Choroid plexus epithelial cell (primary cell): ENCODE data around the gene AHRR.
"Not testable (repeated sequence)": the region's sequence is repeated elsewhere in the genome, so short reads cannot be mapped to it uniquely, and the experiment has no call there.

Experiments
- DNase-seq: peaks from one replicate; pipeline ENCODE4 v3.0.0-alpha.2; 2010; ENCODE audit warnings: low read depth
- H3K4me3 ChIP-seq: 2 replicates; pipeline ENCODE4 v1.5.1; 2011; ENCODE audit warnings: low read depth, mild to moderate bottlenecking, control low read depth, low read length, moderate library complexity
- TF ChIP-seq, protein P1 (sequence below): conservative IDR thresholded peaks from 2 replicates; pipeline ENCODE4 v1.5.1; 2011; ENCODE audit warnings: low read depth, mild to moderate bottlenecking, control low read depth, inconsistent platforms, low read length, moderate library complexity

AHRR gene

DNA sequence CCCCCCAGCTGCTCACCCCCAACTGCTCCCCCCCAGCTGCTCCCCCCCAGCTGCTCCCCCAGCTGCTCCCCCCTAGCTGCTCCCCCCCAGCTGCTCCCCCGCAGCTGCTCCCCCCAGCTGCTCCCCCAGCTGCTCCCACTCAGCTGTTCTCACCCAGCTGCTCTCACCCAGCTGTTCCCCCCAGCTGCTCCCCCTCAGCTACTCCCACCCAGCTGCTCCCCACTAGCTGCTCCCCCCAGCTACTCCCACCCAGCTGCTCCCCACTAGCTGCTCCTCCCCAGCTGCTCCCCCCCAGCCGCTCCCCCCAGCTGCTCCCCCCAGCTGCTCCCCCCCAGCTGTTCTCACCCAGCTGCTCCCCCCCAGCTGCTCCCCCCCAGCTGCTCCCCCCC is 22.8 kb upstream of the AHRR start:
- DNase-seq, result no peak
- H3K4me3 ChIP-seq, result no peak overlapping the region
- TF ChIP-seq, protein P1, sequence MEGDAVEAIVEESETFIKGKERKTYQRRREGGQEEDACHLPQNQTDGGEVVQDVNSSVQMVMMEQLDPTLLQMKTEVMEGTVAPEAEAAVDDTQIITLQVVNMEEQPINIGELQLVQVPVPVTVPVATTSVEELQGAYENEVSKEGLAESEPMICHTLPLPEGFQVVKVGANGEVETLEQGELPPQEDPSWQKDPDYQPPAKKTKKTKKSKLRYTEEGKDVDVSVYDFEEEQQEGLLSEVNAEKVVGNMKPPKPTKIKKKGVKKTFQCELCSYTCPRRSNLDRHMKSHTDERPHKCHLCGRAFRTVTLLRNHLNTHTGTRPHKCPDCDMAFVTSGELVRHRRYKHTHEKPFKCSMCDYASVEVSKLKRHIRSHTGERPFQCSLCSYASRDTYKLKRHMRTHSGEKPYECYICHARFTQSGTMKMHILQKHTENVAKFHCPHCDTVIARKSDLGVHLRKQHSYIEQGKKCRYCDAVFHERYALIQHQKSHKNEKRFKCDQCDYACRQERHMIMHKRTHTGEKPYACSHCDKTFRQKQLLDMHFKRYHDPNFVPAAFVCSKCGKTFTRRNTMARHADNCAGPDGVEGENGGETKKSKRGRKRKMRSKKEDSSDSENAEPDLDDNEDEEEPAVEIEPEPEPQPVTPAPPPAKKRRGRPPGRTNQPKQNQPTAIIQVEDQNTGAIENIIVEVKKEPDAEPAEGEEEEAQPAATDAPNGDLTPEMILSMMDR, result no peak

DNA sequence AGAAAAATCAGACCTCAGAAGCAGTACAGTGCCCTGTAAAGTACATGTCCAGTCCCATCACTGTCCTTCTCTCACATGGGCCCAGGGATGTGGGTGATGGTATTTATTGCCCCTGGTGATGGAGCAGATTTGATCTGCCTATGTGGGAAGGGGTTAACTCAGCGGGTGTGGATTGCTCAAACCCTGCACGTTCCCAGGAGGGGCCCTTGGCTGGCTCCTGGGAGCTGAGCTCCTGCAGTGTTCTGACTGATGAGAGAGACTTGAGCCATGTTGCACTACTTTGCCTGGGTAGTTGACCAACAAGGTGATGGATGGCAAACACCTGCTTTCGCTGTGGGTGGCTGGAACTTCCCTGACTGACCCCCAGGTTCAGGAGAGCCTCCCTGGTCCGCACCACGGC is 21.6 kb upstream of the AHRR start:
- not testable (repeated sequence) for H3K4me3 ChIP-seq, DNase-seq

DNA sequence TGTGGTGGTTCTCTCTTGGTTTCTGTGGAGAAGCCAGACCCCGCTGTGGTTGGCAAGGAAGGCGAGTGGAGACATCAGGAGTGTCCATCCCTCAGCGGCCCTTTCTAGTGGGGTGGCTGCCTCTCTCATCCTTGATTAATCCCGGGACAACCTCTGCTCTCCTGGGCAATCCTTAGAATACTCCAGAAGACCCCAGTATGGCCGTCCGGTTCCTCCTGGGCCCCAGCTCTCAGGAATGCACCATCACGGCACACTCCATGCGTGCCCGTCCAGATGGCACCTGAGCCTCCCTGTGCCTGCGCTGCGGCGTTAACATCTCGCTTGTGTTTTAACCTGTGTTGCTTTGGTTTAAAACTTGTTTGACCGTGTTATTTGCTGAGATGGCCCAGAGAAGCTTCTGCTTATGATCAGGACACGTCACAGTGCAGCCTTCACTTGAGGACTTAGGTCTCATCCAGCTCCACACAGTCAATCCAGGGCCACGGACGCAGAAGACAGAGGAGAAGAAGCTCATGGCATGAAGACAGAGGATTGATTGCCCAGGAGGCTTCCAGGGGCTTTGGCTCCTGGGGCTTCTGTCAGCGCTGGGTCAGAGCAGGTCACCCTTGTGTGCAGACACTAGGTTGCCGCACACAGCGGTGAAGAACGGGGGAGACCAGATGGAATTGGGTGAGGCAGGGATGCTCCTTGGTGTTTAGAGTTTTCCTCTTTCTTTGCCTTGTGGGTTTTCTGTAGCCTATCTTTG is 20.7 kb upstream of the AHRR start:
- not testable (repeated sequence) for DNase-seq, H3K4me3 ChIP-seq

DNA sequence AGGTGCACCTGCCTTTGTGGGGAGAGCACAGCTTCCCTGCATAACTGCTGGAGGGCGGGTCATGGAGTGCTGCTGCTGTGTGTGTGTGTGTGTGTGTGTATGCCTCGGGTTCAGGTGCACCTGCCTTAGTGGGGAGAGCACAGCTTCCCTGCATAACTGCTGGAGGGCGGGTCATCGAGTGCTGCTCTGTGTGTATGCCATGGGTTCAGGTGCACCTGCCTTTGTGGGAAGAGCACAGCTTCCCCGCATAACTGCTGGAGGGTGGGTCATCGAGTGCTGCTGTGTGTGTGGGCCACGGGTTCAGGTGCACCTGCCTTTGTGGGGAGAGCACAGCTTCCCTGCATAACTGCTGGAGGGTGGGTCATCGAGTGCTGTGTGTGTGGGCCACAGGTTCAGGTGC is 19.1 kb upstream of the AHRR start:
- DNase-seq, H3K4me3 ChIP-seq: not testable (repeated sequence)

DNA sequence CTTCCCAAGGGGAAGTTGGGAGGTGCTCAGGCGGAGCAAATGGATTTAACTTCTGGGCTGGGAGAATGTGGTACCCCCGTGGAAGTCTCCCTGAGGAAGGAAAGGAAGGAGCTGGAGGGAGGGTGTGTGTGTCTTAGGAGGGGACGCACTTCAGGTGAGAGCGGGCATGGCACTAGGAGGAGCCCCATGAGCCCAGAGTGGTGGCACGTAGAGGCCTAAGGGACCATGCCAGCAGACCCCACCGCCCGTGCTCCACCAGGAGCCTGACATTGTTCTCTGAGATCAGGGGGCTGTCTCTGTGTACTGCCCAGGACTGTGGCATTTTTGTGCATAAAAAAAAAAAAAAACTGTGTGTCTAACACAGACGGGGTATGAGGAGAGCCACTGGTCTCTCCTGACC is 18.5 kb upstream of the AHRR start:
- no peak for DNase-seq
- TF ChIP-seq, protein P1, result no peak
- H3K4me3 ChIP-seq, result no peak overlapping the region

DNA sequence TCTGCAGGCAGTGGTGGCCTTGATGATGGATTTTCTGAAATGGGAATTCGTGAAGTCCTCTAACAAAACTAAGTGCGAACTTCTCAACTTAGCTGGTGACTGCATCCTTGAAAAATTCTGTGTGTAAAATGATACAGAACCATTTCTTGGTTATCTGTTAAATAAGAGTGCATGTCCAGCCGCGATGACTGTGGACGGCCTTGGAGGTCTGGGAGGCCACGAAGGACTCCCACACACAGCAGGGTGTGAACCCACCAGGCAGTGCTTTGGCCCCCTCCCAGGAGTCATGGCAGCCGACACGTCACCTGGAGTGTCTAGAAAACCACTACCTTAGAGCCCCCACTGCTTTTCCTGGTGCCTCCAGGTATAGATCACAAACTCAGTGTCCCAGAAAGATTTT is 17.8 kb upstream of the AHRR start:
- DNase-seq, H3K4me3 ChIP-seq: not testable (repeated sequence)

DNA sequence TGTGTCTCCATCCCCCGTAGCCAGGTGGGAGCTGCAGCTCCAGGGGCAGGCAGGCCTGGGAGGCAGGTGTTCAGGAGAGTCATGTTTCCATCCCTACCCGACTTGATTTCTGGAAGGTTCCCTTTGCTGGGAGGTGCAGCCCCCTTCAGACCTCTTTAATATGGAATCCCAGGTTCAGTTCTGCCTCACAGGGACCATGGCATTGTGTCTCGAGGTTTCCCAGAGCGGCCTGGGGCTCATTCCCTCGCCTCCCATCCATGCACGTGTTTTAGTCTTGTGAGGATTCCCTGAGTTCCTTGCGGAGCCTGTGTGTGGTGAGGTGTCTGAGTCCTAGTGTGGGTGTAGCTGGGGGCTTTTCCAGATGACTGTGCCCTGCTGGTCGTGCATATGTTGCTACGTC is 16.5 kb upstream of the AHRR start:
- no peak for DNase-seq
- H3K4me3 ChIP-seq, result no peak overlapping the region
- TF ChIP-seq, protein P1, result no peak

DNA sequence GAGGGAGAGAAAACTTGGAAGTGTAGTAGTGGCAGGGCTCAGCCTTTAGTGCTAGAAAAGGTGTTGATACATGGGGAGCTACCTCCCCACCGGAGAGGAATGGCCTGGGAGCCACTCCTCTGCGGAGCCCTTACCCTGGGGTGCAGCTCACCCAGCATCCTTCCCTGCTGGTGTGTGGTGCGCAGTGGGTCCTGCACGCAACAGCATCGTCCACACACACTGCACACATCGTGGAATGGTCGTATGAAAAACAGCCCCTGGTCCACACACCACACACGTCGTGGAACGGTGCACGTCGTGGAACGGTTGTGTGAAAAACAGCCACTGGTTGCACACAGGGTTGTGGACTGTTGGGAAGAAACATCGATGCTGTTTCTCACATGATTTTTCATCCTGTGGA is 16.1 kb upstream of the AHRR start:
- H3K4me3 ChIP-seq, result no peak overlapping the region
- TF ChIP-seq, protein P1, result no peak
- DNase-seq, result no peak

DNA sequence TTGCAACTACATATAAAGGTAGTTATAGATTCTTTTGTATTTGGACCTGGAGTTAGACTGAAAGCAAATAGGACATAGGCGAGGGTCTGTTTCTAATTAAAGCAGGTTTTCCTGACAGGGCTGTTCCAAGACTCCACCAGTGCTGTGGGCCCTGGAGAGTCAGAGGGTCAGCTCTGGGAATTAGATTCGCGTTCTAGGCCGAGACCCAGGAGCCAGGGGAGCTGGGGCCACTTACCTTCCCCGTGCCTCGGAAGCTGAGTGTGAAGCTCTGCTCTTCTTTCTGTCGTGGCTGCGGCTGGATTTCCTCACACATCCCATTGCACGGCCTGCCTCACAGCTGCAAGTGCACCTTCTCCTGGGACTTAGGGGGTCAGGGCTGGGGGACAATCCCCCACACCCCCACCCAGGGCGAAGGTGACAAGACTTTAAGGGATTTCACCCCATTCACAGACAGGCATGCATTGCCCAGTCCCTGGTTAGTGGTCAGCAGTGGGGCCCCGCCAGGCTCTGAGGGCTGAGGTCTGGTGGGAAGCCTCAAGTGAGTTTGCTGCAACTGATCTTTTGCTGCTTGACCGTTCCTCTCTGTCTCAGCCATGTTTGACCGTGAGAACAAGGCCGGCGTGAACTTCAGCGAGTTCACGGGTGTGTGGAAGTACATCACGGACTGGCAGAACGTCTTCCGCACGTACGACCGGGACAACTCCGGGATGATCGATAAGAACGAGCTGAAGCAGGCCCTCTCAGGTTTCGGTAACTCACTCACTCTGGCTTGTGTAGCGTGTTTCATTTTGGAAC is 15.3 kb upstream of the AHRR start:
- TF ChIP-seq, protein P1, result no peak
- DNase-seq, result no peak
- H3K4me3 ChIP-seq, result no peak overlapping the region
